Measurements from ENCODE around the gene CIART.
"Not testable (repeated sequence)": the region's sequence is repeated elsewhere in the genome, so short reads cannot be mapped to it uniquely, and the experiment has no call there.

GRCh38 chr1:150232921-150233320 is 49.4 kb upstream of the CIART start:
- not testable (repeated sequence) for TF ChIP-seq CTCF (IDR thresholded peaks at IDR 0.05; ENCODE audit: low read depth, low read length, missing input control); TAF1 (conservative IDR thresholded peaks at IDR 0.05); HNF4A (conservative IDR thresholded peaks at IDR 0.05); FOXA1 (IDR thresholded peaks at IDR 0.05); SP1 (IDR thresholded peaks at IDR 0.05)
- TF ChIP-seq, protein P1, sequence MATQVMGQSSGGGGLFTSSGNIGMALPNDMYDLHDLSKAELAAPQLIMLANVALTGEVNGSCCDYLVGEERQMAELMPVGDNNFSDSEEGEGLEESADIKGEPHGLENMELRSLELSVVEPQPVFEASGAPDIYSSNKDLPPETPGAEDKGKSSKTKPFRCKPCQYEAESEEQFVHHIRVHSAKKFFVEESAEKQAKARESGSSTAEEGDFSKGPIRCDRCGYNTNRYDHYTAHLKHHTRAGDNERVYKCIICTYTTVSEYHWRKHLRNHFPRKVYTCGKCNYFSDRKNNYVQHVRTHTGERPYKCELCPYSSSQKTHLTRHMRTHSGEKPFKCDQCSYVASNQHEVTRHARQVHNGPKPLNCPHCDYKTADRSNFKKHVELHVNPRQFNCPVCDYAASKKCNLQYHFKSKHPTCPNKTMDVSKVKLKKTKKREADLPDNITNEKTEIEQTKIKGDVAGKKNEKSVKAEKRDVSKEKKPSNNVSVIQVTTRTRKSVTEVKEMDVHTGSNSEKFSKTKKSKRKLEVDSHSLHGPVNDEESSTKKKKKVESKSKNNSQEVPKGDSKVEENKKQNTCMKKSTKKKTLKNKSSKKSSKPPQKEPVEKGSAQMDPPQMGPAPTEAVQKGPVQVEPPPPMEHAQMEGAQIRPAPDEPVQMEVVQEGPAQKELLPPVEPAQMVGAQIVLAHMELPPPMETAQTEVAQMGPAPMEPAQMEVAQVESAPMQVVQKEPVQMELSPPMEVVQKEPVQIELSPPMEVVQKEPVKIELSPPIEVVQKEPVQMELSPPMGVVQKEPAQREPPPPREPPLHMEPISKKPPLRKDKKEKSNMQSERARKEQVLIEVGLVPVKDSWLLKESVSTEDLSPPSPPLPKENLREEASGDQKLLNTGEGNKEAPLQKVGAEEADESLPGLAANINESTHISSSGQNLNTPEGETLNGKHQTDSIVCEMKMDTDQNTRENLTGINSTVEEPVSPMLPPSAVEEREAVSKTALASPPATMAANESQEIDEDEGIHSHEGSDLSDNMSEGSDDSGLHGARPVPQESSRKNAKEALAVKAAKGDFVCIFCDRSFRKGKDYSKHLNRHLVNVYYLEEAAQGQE (IDR thresholded peaks at IDR 0.05): not testable (repeated sequence)
